ENCODE data around the gene CBLL1.

DNA sequence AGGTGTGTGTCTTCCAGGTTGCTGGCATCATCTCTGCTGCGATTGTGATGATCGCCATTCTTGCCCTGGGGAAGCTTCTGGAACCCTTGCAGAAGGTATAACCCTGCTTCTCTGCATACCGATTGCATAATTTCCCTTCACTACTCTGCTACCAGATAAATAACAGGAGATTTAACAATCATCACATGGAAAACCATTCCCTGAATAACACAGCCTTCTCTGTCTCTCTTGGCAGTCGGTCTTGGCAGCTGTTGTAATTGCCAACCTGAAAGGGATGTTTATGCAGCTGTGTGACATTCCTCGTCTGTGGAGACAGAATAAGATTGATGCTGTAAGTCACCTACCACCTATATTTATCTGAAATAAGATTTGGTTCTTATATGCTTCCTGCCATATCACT, 49.6 kb upstream of the CBLL1 start:
- TF ChIP-seq, protein P1, sequence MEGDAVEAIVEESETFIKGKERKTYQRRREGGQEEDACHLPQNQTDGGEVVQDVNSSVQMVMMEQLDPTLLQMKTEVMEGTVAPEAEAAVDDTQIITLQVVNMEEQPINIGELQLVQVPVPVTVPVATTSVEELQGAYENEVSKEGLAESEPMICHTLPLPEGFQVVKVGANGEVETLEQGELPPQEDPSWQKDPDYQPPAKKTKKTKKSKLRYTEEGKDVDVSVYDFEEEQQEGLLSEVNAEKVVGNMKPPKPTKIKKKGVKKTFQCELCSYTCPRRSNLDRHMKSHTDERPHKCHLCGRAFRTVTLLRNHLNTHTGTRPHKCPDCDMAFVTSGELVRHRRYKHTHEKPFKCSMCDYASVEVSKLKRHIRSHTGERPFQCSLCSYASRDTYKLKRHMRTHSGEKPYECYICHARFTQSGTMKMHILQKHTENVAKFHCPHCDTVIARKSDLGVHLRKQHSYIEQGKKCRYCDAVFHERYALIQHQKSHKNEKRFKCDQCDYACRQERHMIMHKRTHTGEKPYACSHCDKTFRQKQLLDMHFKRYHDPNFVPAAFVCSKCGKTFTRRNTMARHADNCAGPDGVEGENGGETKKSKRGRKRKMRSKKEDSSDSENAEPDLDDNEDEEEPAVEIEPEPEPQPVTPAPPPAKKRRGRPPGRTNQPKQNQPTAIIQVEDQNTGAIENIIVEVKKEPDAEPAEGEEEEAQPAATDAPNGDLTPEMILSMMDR (IDR thresholded peaks at IDR 0.05): no peak
- TF ChIP-seq POLR2A (IDR thresholded peaks at IDR 0.05): no peak

Measured in Peyer's patch (tissue), 4 donors.